ENCODE measurements around the gene FA2H.
"Not testable (repeated sequence)": the region's sequence is repeated elsewhere in the genome, so short reads cannot be mapped to it uniquely, and the experiment has no call there.

FA2H gene

GRCh38 chr16:74726716-74727115 lies 47.9 kb downstream of the FA2H start:
- DNase-seq (ENCODE audit: insufficient read length, low spot score) (peak; percentile 35), FAIRE-seq (no peak)

GRCh38 chr16:74725651-74726455 lies 48.8 kb downstream of the FA2H start:
- no peak for FAIRE-seq
- no peak for DNase-seq (ENCODE audit: insufficient read length, low spot score)

- DNase-seq (ENCODE audit: insufficient read length, low spot score) (no peak), FAIRE-seq (no peak)
These were observed 49.6 kb downstream of the FA2H start for GRCh38 chr16:74724820-74725549.

- FAIRE-seq, result no peak
- no peak for DNase-seq (ENCODE audit: insufficient read length, low spot score)
These were observed 51.4 kb downstream of the FA2H start for GRCh38 chr16:74723256-74723655.

GRCh38 chr16:74722156-74722555 lies 52.5 kb downstream of the FA2H start:
- DNase-seq (ENCODE audit: insufficient read length, low spot score); FAIRE-seq: not testable (repeated sequence)

- FAIRE-seq, result no peak
- no peak for DNase-seq (ENCODE audit: insufficient read length, low spot score)
These were observed 52.9 kb downstream of the FA2H start for GRCh38 chr16:74721716-74722115.

- FAIRE-seq (no peak), DNase-seq (ENCODE audit: insufficient read length, low spot score) (no peak)
These were observed 54.0 kb downstream of the FA2H start for GRCh38 chr16:74720579-74720978.

GRCh38 chr16:74718741-74719610 lies 55.6 kb downstream of the FA2H start:
- FAIRE-seq, result no peak
- DNase-seq (ENCODE audit: insufficient read length, low spot score), result no peak

GRCh38 chr16:74718140-74718539 lies 56.5 kb downstream of the FA2H start:
- no peak for DNase-seq (ENCODE audit: insufficient read length, low spot score)
- no peak for FAIRE-seq

- DNase-seq (ENCODE audit: insufficient read length, low spot score) (no peak), FAIRE-seq (no peak)
These were observed 57.3 kb downstream of the FA2H start for GRCh38 chr16:74717367-74717766.

GRCh38 chr16:74716355-74716754 lies 58.3 kb downstream of the FA2H start:
- FAIRE-seq, result no peak
- DNase-seq (ENCODE audit: insufficient read length, low spot score), result no peak

- FAIRE-seq, result no peak
- no peak for DNase-seq (ENCODE audit: insufficient read length, low spot score)
These were observed 60.7 kb downstream of the FA2H start for GRCh38 chr16:74713876-74714275.

GRCh38 chr16:74713325-74713724 lies 61.3 kb downstream of the FA2H start:
- FAIRE-seq, result no peak
- DNase-seq (ENCODE audit: insufficient read length, low spot score), result no peak

GRCh38 chr16:74711938-74712337 lies 62.7 kb downstream of the FA2H start:
- FAIRE-seq (no peak), DNase-seq (ENCODE audit: insufficient read length, low spot score) (no peak)

GRCh38 chr16:74710401-74710800 lies 64.2 kb downstream of the FA2H start:
- DNase-seq (ENCODE audit: insufficient read length, low spot score) (no peak), FAIRE-seq (no peak)

- DNase-seq (ENCODE audit: insufficient read length, low spot score), result peak; percentile 69
- peak; percentile 83 for FAIRE-seq
These were observed 65.2 kb downstream of the FA2H start for GRCh38 chr16:74709441-74709877.

GRCh38 chr16:74700438-74701225 lies 74.0 kb downstream of the FA2H start, which contains the start of gene MLKL:
Gene MLKL (minus strand): TSS chr16:74700862. CDS start chr16:74695757, 5,105 bp downstream.
- DNase-seq (ENCODE audit: insufficient read length, low spot score), result no peak

GRCh38 chr16:74700116-74700437 lies 74.5 kb downstream of the FA2H start:
- DNase-seq (ENCODE audit: insufficient read length, low spot score) (no peak), FAIRE-seq (no peak)

More at GRCh38 chr16:74700438-74701225, 74.0 kb downstream of the FA2H start, which contains the start of gene MLKL:
- peak; percentile 28 for FAIRE-seq

- FAIRE-seq (no peak), DNase-seq (ENCODE audit: insufficient read length, low spot score) (no peak)
These were observed 75.0 kb downstream of the FA2H start for GRCh38 chr16:74699666-74700065.

- FAIRE-seq (no peak), DNase-seq (ENCODE audit: insufficient read length, low spot score) (no peak)
These were observed 76.4 kb downstream of the FA2H start for GRCh38 chr16:74698222-74698621.
